K562 (cell line): ENCODE data around the gene SARS1. TPM values are rescaled to one million over a fixed set of nuclear protein-coding genes. Genes with fewer than 3 reads are reported as not detected.

ENCODE experiments used
- ELF4 ChIP-seq: fragments of 450-650 bp; formaldehyde crosslinking; IDR thresholded peaks from 2 replicates; pipeline ENCODE4 v1.4.0; 2022; ENCODE audit warnings: missing genetic modification characterization
- ETV1 ChIP-seq: fragments of 450-650 bp; conservative IDR thresholded peaks from 2 replicates; pipeline ENCODE4 v1.6.1; 2016; ENCODE audit warnings: missing genetic modification characterization, control low read depth, low read depth, missing compliant biosample characterization
- NFE2L1 ChIP-seq: fragments of 450-650 bp; IDR thresholded peaks from 2 replicates; pipeline ENCODE4 v1.6.1; 2016; ENCODE audit warnings: missing genetic modification characterization, low read depth, mild to moderate bottlenecking, missing compliant biosample characterization, moderate library complexity, borderline replicate concordance
- NRF1 ChIP-seq, 2 experiments: fragments of 450-650 bp; IDR thresholded peaks in 1 of 2; conservative IDR thresholded peaks in 1 of 2; 2 replicates each; pipeline ENCODE4 v1.6.1; 2014; ENCODE audit warnings: mild to moderate bottlenecking in 2 of 2
- TRIM24 ChIP-seq, 2 experiments: fragments of 450-650 bp; IDR thresholded peaks; 2 replicates each; pipeline ENCODE4 v1.6.1; 2016
- ZKSCAN1 ChIP-seq: fragments of 150-350 bp; IDR thresholded peaks from 2 replicates; pipeline ENCODE4 v1.6.1; 2016; ENCODE audit warnings: low read depth, low read length
- ZNF239 ChIP-seq: fragments of 250-450 bp; sonication (Bioruptor Pico); IDR thresholded peaks from 2 replicates; pipeline ENCODE4 v1.4.0; 2020; ENCODE audit warnings: mild to moderate bottlenecking
- polyA plus RNA-seq, 8 experiments: library from polyadenylated mRNA; depleted of rRNA in 4 of 8; stranded (reverse) in 5 of 8; unstranded in 3 of 8; fragments of >200 nt; fragmentation: Nextera tagmentation in 2 of 8; fragmentation: Illumina TruSeq in 1 of 8; extraction: Ambion mirVana in 2 of 8; extraction: Trizol in 1 of 8; gene quantifications; 2 replicates each; pipeline versions ENCODE4 v1.2.1 to v1.2.3, GENCODE V29; 2011 to 2014; ENCODE audit warnings: inconsistent platforms in 1 of 8, missing spikeins in 1 of 8
- total RNA-seq, 7 experiments: library from RNA; depleted of rRNA in 6 of 7; stranded (reverse); fragments of >200 nt in 6 of 7; fragmentation: Illumina TruSeq in 2 of 7; extraction: Trizol in 2 of 7; gene quantifications; 2 replicates each; pipeline versions ENCODE4 v1.2.1 to v1.2.3, GENCODE V29; 2011 to 2021; ENCODE audit warnings: low replicate concordance in 1 of 7
- TF ChIP-seq, protein P1 (sequence below): fragments of 450-650 bp; IDR thresholded peaks from 2 replicates; pipeline ENCODE4 v1.6.1; 2017; ENCODE audit warnings: antibody characterized with exemption
- TF ChIP-seq, protein P2 (sequence below), 2 experiments: fragments of 450-650 bp in 1 of 2; sonication (generic) in 1 of 2; formaldehyde crosslinking; conservative IDR thresholded peaks; 2 replicates each; pipeline versions ENCODE4 v1.4.0 to v1.8.1; 2020 to 2022; ENCODE audit warnings: mild to moderate bottlenecking in 1 of 2, missing genetic modification reagents in 1 of 2
- TF ChIP-seq, protein P3 (sequence below): fragments of 450-650 bp; IDR thresholded peaks from 2 replicates; pipeline ENCODE4 v1.7.0; 2016; ENCODE audit warnings: borderline replicate concordance
- TF ChIP-seq, protein P4 (sequence below): fragments of 450-650 bp; IDR thresholded peaks from 2 replicates; pipeline ENCODE4 v1.6.1; 2016; ENCODE audit warnings: antibody characterized with exemption
- TF ChIP-seq, protein P5 (sequence below), 3 experiments: fragments of 200-800 bp in 1 of 3; sonication (Bioruptor generic) in 1 of 3; sonication (generic) in 1 of 3; formaldehyde crosslinking in 1 of 3; IDR thresholded peaks; 2 replicates each; pipeline versions ENCODE4 v1.6.1 to v1.8.0; 2016 to 2022; ENCODE audit warnings: mild to moderate bottlenecking in 2 of 3, missing compliant biosample characterization in 2 of 3, missing genetic modification characterization in 2 of 3, missing genetic modification reagents in 1 of 3
- TF ChIP-seq, protein P6 (sequence below): fragments of 250-450 bp; sonication (Bioruptor Pico); IDR thresholded peaks from 2 replicates; pipeline ENCODE4 v1.5.1; 2021; ENCODE audit warnings: mild to moderate bottlenecking

The SARS1 gene
- total and polyA plus RNA-seq, 9 of the 15 experiments (the other 6 are each of a cell fraction or from before 2014, with no cell fraction given) = 221 to 623 (median 254) TPM

DNA sequence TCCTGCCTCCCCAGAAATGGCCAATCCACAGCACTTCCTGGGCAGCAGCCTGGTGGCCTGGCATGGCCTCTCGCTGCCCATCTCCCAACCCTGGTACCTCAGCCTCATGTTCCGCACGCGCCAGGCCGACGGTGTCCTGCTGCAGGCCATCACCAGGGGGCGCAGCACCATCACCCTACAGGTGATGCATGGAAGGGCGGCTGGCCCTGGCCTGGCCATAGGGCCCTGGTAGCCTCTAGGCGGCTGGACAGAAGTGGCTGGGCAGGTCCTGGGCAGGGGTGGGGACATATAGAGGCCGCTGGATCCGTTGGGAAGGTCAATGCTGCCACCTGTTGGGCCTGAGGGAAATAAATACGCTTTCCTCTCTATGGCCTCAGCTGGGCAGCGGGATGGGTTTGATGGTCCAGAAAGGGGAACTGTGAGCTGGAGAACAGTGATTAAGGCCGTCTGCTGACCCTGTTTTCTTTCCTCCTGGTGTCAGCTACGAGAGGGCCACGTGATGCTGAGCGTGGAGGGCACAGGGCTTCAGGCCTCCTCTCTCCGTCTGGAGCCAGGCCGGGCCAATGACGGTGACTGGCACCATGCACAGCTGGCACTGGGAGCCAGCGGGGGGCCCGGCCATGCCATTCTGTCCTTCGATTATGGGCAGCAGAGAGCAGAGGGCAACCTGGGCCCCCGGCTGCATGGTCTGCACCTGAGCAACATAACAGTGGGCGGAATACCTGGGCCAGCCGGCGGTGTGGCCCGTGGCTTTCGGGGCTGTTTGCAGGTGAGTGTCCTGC, 50.1 kb downstream of the SARS1 start (continued):
- TF ChIP-seq, protein P1, sequence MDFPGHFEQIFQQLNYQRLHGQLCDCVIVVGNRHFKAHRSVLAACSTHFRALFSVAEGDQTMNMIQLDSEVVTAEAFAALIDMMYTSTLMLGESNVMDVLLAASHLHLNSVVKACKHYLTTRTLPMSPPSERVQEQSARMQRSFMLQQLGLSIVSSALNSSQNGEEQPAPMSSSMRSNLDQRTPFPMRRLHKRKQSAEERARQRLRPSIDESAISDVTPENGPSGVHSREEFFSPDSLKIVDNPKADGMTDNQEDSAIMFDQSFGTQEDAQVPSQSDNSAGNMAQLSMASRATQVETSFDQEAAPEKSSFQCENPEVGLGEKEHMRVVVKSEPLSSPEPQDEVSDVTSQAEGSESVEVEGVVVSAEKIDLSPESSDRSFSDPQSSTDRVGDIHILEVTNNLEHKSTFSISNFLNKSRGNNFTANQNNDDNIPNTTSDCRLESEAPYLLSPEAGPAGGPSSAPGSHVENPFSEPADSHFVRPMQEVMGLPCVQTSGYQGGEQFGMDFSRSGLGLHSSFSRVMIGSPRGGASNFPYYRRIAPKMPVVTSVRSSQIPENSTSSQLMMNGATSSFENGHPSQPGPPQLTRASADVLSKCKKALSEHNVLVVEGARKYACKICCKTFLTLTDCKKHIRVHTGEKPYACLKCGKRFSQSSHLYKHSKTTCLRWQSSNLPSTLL = no peak
- TF ChIP-seq, protein P2, sequence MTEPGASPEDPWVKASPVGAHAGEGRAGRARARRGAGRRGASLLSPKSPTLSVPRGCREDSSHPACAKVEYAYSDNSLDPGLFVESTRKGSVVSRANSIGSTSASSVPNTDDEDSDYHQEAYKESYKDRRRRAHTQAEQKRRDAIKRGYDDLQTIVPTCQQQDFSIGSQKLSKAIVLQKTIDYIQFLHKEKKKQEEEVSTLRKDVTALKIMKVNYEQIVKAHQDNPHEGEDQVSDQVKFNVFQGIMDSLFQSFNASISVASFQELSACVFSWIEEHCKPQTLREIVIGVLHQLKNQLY (CRISPR knock-in tag; conservative IDR thresholded peaks at IDR 0.05) = 0 out of 4 replicates have a peak, but pooled peaks of 1 of the 2 experiments have one; percentile 64
- TF ChIP-seq, protein P3, sequence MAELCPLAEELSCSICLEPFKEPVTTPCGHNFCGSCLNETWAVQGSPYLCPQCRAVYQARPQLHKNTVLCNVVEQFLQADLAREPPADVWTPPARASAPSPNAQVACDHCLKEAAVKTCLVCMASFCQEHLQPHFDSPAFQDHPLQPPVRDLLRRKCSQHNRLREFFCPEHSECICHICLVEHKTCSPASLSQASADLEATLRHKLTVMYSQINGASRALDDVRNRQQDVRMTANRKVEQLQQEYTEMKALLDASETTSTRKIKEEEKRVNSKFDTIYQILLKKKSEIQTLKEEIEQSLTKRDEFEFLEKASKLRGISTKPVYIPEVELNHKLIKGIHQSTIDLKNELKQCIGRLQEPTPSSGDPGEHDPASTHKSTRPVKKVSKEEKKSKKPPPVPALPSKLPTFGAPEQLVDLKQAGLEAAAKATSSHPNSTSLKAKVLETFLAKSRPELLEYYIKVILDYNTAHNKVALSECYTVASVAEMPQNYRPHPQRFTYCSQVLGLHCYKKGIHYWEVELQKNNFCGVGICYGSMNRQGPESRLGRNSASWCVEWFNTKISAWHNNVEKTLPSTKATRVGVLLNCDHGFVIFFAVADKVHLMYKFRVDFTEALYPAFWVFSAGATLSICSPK = no peak
- TF ChIP-seq TRIM24 (IDR thresholded peaks at IDR 0.05) = 0 out of 4 replicates have a peak, but pooled peaks of 1 of the 2 experiments have one; percentile 56
- peak; percentile 34 to 56; a peak in 3 of 4 replicates for TF ChIP-seq NRF1 (conservative IDR thresholded peaks at IDR 0.05 in 1 of 2, IDR thresholded peaks at IDR 0.05 in 1 of 2)
- peak; percentile 68 for TF ChIP-seq ZKSCAN1
- no peak for TF ChIP-seq ELF4 (CRISPR knock-in tag)
- TF ChIP-seq, protein P4, sequence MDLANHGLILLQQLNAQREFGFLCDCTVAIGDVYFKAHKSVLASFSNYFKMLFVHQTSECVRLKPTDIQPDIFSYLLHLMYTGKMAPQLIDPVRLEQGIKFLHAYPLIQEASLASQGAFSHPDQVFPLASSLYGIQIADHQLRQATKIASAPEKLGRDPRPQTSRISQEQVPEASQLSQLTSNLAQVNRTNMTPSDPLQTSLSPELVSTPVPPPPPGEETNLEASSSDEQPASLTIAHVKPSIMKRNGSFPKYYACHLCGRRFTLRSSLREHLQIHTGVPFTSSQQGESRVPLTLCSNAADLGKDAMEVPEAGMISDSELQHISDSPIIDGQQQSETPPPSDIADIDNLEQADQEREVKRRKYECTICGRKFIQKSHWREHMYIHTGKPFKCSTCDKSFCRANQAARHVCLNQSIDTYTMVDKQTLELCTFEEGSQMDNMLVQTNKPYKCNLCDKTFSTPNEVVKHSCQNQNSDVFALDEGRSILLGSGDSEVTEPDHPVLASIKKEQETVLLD = peak; percentile 76
- TF ChIP-seq, protein P5, sequence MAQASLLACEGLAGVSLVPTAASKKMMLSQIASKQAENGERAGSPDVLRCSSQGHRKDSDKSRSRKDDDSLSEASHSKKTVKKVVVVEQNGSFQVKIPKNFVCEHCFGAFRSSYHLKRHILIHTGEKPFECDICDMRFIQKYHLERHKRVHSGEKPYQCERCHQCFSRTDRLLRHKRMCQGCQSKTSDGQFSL (CRISPR knock-in tag; IDR thresholded peaks at IDR 0.05) = peak; percentile 80; the same call in 1 of the 2 replicates
- TF ChIP-seq, protein P5 (tag; IDR thresholded peaks at IDR 0.05) = no peak
- no peak for TF ChIP-seq ZNF239
- TF ChIP-seq, protein P6, sequence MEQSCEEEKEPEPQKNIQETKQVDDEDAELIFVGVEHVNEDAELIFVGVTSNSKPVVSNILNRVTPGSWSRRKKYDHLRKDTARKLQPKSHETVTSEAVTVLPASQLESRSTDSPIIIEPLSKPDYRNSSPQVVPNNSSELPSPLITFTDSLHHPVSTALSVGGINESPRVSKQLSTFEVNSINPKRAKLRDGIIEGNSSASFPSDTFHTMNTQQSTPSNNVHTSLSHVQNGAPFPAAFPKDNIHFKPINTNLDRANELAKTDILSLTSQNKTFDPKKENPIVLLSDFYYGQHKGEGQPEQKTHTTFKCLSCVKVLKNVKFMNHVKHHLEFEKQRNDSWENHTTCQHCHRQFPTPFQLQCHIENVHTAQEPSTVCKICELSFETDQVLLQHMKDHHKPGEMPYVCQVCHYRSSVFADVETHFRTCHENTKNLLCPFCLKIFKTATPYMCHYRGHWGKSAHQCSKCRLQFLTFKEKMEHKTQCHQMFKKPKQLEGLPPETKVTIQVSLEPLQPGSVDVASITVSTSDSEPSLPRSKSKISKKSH (CRISPR knock-in tag) = no peak
- no peak for TF ChIP-seq ETV1 (tag)
- no peak for TF ChIP-seq NFE2L1 (tag)
